C1 segment of cervical spinal cord (tissue), 14 donors: ENCODE data around the gene GOLPH3.
A peak's percentile ranks its signal among the peaks of the same experiment; 100 is the strongest.

Experiments
- DNase-seq, 14 donors: peaks; one replicate each; lab custom pipeline; 2025; lab: John Stamatoyannopoulos, UW

The GOLPH3 gene

DNA sequence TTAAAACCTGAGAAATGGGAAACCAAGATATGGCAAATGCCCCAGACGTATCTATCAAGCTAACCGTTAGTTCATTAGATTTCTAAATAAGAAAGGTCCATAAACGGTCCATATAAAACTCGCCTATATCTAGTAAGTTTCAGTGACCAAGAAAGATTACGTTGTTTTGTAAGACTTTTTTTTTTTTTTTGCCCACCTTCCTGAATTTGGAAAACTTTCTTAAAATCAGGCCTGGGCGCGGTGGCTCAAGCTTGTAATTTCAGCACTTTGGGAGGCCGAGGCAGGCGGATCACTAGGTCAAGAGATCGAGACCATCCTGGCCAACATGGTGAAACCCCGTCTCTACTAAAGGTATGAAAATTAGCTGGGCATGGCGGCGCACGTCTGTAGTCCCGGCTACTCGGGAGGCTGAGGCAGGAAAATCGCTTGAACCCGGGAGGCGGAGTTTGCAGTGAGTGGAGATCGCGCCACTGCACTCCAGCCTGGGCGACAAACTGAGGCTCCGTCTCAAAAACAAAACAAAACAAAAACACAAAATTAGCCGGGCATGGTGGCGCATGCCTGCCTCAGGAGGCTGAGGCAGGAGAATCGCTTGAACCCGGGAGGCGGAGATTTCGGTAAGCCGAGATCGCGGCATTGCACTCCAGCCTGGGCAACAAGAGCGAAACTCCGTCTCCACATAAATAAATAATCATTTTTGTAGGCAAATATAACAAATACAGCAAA, 1.8 kb downstream of the GOLPH3 start:
- DNase-seq, result peak in 3 of 14 donors; percentile 5 to 21 (median 12)

DNA sequence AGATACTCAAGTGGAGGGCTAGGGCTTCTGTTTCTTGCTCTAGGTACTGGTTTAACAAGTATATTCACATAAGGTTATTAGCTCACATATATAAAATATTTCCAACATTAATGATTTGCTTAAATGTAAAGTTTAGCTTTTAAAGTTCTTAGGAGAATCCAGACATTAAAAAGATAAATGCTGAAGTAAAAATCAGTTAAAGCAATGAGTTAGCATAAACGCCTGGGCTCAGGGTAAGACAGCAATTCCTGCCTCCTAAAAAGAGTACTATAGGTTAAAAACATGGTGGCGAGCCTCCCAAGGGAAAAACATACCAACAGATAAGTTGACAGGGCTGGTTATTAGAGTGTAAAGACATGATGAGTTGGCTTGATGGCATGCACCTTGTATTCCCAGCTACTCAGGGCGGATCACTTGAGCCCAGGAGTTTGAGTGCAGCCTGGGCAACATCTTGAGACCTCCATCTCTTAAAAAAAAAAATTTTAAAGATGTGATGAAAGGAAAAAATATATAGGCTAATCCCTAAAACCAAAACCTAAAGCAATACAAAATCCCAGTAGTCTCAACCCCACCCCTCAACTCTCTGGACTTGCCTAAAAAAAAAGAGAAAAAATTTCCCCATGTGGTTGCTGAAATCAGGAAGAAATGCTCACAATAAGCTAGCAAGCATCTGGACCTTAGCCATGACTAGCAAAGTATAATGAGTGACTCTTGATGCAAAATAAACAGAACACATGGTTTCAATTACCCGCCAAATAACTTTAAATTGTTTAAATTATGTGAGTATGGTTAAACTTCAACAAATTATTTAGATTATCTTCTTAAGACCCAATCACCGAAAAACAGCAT, 3.6 kb downstream of the GOLPH3 start:
- DNase-seq, result no peak

GRCh38 chr5:32168460-32169033, 5.6 kb downstream of the GOLPH3 start:
- peak in 1 of 14 donors; percentile 21 for DNase-seq

DNA sequence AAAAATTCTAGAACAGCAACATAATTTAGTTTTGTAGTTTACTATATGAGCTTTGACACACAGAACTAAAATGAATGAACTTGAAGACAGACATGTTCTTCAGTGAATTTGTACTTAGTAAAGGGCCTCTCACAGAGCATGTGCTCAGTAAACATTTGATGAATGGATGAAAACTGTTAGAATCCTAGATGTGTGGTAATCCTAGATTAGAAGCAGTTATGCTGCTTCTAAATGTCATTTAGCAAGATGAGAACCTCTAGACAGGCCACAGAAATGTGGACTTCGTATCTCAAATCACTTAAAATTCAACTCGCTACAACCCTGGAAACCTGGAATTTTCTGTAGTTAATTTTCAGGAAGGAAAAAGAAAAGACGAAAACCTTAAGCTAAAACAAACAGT, 8.5 kb downstream of the GOLPH3 start:
- DNase-seq, result no peak

DNA sequence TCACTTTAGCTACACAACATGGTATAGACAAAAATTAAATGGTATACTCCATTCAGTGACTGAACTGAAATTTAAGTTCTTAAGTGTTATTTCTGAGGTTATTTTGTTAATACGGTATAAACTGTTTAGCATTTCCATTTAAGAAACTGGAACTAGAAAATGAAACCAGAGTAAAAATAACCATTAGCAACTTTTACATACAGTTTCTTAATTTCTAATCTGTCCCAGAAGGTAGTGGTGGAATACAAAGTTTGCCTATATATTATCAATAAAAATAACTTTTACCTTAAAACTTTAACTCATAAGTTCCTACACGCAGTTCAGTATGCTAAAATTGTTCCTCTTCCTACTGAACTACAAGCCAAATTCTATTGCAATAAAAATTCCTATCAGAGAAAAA, 10.3 kb downstream of the GOLPH3 start:
- no peak for DNase-seq

DNA sequence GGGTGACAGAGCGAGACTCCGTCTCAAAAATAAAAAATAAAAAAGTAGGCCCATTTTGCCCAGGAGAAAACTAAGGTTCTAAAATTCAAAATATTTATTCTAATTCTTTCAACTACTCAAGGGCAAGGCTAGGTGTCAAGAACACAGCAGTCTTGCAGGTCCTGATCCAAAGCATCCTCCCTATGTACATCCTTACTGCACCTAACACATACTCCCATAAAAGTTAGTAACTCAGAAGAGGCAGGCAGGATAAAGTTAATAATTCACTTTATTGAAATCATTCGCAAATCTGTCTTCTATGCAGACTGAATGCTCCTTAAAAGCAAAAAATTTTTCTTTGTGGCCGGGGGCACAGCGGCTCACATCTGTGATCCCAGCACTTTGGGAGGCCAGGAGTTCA, 11.1 kb downstream of the GOLPH3 start:
- DNase-seq, result no peak

- no peak for DNase-seq
These were observed 13.9 kb downstream of the GOLPH3 start for GRCh38 chr5:32160228-32160627.

- DNase-seq, result no peak
These were observed 14.6 kb downstream of the GOLPH3 start for GRCh38 chr5:32159328-32160072.

GRCh38 chr5:32158679-32158975, 15.5 kb downstream of the GOLPH3 start:
- DNase-seq, result no peak

- DNase-seq, result no peak
These were observed 17.0 kb downstream of the GOLPH3 start for GRCh38 chr5:32157078-32157477.

DNA sequence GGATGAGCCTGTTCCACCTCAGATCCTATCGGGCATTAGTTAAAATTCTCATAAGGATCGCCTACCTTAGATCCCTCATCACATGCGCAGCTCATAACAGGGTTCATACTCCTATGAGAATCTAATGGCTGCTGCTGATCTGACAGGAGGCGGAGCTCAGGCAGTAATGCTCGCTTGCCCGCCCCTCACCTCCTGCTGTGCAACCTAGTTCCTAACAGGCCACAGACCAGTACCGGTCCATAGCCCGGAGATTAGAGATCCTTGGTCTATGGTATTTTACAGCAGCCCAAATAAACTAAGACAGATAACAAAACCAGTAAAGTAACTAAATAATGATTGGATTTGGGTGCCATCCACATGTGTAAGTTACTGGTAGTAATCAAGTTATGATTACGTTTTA, 17.5 kb downstream of the GOLPH3 start:
- no peak for DNase-seq

DNA sequence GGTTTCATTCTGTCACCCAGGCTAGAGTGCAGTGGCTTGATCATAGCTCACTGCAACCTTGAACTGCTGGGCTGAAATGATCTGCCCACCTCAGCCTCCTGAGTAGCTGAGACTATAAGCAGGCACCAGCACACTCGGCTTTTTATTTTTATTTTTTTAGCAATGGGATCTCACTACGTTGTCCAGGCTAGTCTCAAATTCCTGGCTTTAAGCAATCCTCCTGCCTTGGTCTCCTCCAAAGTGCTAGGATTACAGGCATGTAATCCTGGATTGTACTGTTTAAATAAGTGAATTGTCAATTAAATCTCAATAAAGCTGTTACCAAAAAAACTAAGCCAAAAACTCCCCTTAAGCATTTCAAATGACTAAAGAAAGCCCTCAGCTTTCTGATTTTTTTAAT, 18.9 kb downstream of the GOLPH3 start:
- no peak for DNase-seq

DNA sequence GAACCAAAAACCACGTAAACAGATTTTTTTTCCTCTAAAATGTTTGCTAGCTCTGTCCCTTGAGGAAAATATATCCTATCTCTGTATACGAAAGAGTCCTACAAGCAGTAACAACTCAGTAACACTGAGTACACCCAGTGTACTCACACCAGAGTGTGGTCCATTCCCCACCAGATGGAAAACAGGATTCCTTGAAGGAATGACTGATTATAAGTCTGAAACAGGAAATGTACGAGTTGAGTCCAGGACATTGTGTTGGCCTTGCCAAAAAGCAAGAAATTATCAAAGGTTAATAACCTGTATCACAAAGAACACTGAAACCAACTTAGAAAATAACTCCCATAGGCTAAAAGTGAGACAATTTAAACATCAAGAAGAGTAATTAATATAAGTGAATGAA, 20.4 kb downstream of the GOLPH3 start:
- no peak for DNase-seq

GRCh38 chr5:32151198-32151597, 22.9 kb downstream of the GOLPH3 start:
- no peak for DNase-seq

DNA sequence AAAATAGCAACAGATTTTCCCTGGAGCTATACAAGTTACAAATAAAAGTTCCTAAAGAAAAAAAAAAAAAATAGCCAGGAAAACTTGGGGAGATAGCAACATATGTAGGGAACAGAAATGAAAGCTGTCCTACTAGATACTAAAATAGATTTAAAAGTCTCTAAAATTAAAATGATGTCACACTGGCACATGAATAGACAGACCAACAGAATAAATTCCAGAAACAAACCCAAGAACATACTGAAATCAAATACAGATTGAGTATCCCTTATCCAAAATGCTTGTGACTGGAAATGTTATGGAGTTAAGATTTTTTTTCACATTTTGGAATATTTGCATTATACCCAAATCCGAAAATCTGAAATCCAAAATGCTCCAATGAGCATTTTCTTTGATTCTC, 23.8 kb downstream of the GOLPH3 start:
- DNase-seq, result no peak

GRCh38 chr5:32147959-32148358, 26.2 kb downstream of the GOLPH3 start:
- no peak for DNase-seq

- DNase-seq, result no peak
These were observed 26.9 kb downstream of the GOLPH3 start for GRCh38 chr5:32147236-32147635.

DNA sequence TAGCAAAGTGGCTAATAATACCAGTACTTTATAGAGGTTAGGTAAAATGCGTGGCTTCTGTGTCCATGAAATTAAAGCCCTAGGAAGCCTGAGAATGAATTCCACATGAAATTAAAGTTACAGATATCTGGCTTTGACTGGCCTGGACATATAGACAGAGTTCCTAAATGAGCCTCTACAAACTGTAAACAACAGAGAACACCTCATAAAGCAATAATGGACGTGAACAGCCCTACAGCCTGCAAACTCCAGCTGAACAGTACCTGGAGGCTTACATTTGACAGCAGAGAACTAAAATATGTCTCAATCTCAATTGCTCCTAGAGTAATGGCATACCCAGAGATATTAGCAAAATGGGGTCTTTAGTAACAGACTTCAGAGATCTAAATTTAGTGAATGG, 28.7 kb downstream of the GOLPH3 start:
- no peak for DNase-seq

GRCh38 chr5:32144378-32145207, 29.5 kb downstream of the GOLPH3 start:
- no peak for DNase-seq

DNA sequence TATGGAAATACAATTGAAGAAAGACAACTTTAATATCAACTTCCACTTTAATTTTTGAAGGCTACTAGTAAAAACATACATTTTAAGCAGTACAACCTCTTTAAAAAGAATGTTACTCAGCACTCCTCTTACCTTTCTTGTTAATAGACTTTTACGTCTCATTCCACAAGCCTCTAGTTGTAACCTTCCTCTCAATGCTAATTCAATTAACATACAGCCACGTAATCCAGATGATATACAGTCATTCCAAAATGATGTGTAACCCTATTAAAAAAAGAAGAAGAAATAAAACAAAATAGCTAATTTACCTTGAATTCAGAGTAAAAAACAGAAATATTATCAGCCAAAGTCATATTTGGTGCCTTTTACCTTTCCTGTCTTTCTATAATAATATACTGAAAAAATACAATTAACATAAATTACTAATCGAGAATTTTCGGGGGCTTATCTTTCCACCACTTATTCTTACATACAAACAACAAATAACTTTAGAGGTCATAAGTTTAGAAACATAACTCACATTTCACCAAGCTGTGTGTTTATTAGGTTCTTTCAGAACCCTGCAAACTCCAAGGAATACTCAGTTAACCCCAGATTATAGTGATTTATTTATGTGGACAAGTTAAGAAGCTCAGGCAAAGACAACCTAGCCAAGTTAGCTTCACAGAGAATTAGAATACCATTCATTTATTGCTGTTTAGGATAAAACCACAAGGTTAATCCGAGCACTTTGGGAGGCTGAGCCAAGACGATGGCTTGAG, 30.3 kb downstream of the GOLPH3 start:
- DNase-seq, result no peak
